Measurements from ENCODE around the gene RAB14.
"Not testable (repeated sequence)": the region's sequence is repeated elsewhere in the genome, so short reads cannot be mapped to it uniquely, and the experiment has no call there.

RAB14 gene

DNA sequence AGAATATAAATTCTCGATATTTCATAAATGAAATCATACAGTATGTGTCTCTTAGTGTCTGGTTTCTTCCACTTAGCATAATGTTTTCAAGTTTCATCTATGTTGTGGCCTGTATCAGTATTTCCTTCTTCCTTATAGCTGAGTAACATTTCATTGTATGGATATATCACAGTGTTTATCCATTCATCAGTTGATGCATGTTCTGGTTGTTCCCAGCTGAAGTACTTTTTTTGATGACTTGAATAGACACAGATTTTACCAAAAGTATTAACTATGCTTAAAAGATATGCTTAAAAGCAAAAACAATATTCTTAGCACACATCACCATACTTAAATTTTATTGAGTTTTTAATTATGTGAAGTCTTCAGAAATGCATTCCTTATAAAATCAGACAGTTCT is 12.7 kb downstream of the RAB14 start:
- no peak for DNase-seq

DNA sequence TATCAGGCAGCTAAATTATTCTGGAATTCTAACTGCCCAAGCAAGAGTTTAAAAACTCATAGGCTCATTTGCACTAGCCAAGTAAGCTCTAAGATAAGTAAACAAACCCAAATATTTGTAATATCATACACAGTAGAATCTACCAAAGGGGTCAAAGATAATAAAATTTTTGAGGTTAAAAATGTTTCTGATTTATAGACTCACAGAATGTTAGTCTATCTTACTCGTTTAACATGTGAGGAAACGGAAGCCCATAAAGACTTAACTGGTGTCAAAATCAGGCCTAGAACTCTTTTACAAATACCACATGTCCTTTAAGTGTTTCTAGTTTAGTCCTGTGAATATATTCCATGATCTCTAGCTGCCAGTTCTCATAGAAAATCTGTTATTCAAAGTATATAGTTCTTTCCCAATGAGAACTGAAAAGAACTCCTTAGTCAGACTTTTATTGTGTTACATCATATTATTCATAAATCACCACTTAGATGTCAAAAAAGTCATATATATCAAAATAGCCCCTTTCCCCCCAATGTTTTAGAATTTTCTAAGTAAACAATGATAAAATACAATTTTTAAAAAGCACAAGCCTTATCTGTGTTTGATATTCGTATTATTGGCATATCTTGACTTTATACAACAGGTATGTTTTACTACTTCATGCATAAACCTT is 13.9 kb downstream of the RAB14 start:
- no peak for DNase-seq

DNA sequence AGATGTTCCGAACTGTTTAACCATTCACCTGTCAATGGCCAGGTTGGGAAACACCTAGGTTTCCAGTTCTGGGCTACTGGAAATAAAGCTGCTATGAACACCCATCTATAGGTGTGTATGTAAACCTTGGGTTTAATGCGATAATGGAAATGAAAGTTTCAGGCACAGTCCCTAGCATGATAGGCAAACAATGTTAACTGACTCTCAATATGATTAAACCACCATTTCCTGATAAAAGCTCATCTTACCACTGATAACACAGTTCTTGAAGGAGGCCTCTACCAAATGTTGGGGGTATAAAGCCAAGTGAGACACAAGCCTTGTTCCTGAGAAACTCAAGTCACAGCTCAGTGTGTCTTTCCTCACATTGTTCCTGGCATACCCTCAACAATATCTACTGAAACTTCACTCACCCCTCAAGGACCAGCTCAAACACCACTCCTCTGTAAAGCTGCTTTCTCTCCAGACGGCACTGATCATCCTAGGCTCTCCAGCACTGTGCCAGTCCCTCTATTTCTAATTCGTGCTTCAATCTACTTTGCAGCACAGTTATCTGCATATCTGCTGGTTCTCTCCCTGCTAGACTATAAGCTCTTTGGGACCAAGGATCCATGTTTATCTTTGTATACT is 15.8 kb downstream of the RAB14 start:
- DNase-seq, result no peak

DNA sequence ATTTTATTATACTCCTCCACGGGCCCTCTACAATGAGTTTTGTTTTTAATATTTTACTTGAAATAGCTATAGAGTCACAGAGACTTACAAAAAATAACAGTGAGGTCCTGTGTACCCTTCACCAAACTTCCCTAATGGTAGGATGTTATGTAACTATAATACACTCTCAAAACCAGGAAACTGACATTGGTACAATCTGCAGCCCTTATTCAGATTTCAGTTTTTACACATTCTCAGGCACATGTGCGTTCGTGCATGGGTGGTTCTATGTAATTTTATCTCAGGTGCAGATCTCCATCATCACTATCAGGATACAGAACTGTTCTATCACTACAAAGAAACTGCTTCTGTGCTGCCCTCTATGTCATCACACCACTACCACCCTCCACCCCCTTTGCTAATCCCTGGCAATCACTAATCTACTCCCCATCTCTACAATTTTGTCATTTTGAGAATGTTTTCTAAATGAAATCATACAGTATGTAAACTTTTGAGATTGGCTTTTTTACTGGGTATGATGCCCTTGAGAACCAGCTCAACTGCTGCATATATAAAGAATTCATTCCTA is 16.4 kb downstream of the RAB14 start:
- no peak for DNase-seq

DNA sequence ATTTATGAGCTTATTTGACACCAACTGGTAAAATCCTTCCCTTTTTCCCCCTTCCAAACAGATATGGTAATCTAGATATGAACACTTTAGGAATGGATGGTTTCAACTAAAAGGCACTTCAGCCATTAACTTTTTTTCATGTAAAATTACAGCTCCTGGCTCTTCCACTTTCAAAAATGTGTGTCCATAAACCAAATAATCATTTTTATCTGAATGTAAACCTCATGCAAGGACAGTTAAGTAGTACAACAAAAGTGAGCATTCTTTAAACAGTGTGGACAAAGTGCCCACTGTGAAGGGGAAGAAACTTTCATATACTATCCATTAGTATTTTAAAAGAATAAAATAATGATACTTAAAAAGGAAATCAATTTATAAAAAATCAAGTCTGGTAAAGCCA is 17.2 kb downstream of the RAB14 start:
- DNase-seq, result no peak

DNA sequence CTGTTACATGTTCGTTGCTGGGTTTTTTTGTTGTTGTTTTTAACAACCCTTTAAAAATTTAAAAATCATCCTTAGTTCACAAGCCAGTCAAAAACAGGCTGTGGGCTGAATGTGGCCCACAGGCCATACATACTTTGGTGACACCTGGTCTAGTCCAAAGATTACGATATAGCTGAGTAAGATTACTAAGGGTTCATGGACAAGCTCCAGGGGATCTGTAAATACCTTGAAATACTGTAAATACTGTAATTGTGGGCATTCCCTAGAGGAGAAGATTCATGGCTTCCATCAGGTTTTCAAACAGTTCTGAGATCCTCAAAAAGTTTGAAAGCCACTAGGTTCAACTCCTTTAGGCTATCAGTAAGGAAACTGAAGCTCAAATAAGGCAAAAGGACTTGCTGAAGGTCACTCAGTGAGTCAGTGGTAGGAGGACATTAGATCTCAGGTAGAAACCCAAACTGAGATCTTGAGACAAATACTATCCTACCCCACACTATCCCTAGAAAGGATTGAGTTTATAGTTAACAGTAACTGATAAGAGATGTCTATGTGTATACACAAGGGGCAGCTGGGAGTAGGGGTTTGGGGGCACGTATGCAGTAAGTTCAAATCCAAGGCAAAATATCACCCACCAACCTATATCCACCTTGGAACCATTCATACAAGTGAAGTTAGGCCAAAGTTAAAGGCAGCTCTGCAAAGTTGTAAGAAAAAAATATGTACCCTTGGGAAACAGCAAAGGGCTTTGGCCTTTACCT is 17.8 kb downstream of the RAB14 start:
- no peak for DNase-seq

DNA sequence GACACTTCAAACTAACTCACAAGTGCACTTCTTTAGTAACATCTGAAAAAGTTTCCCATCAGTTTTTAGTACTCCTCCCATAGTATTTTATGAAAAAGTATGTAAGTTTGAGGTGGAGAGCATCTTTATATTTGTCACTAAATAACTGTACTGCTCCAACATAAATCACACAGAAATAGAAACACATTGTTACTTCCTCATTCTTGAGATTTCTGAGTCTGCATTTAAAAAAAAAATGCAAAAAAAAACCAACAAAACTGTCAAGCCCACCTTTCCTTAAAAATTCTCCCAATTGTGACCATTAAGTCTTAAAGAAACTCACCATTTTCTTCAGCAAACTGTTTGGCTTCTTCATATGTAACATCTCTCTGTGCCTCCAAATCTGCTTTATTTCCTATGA is 18.7 kb downstream of the RAB14 start:
- no peak for DNase-seq

DNA sequence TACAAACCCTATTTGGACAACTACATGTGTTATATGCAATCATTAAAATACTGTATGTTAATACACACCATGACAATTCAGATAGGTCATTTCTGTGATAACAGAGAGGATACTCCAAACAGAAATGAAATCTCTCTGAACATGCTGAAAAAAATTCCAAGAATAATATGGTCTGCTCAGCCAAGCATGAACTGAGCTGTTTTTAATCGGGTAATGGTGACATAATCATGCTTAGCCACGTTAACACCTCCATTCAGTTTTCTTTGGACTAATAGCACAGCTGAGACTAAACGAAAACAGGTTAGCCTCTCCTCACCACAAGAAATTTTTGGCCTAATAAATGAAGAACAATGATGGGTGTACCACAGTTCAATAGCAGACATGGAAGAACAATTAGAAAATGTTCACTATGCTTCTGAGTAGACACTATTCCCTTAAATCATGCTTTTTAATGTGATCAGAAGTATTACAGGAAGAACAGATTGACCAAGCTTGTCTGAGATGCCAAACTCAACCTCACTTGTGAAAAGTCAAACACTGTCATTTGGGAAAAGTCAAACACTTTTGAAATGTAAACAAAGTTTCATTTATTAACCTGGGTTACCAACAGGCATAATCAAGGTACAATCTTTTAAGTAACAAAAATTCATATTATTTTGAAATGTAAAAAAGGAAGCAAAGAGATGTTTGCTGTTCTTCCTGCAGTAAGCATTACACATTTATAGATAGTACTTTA is 19.4 kb downstream of the RAB14 start:
- no peak for DNase-seq

DNA sequence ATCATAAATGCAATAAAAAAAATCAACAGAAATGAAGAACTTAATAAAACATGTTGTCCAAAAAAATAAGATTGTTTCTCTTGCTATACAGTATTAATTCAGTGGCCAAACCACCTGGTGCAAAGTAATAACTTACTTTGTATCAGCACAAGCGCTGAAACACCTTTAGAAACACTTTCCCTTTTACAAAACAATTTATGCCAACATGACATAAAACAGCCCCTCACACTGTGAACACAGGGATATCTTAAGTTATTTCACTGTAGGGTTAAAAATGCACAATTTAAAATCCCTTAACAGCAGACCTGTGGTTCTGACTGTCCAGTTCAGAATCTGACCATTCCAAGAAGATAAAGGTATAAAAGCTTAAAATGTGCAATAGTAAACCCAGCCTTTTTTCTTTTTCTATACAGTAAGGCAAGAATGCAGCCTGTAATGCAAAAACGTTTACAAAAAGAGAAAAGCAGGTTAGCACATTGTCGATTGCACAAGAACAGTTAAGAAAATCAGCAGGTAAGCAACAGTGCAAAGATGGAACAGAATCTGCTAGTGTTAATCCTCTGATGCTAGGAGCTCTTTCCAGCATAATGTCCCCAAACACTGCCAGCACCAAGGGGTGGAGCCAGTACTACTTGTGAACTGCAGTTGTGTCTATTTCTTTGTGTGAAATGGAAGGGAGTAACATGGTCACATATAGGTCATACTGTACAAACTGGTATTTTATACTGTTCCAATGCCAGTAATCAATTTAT is 21.6 kb downstream of the RAB14 start:
- DNase-seq, result no peak

DNA sequence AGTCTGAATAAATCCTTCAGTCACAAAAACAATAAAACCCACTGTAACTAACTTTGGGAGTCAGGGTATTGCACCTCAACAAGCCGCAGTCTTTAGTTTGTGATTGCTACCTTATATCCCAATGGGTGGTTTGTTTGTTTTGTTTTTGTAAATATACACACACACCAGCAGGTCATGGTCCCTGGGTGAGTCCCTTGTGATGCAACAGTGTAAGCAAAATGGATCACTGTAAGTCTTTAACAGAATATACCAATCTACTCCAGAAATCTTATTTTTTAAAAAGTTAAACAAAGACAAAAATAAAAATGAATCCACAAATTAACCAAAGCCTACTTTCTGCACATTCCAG is 22.3 kb downstream of the RAB14 start:
- DNase-seq, result not testable (repeated sequence)

DNA sequence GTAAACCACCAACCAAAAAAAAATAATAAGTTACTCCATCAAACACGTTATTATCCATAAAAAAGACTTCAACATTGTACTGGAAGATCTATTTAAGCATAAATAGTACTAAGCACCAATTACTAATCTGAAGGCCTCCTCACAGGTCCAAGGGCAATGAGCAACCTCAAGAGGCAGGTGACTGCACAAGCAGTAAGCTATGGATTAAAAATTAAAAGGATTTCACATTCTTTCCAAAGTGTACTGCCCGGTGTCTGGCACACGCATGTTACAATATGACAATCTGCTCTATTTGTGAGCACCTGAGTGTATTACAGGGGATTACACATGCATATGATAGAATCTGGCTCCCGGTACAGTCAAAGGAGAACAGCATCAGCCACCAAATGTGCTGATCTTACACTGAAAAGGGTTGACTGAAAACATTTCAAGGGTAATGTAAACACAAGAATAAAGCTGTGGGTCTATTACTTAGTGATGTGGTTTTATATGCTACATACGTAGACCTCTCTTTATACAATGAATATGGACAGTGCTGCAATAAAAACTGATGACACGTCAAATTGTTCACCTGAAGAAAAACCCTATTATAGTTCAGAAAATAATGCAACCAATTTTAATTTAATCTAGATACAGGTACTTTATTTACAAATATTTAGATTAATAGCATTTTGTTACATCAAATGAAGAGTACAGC is 22.8 kb downstream of the RAB14 start:
- no peak for DNase-seq

DNA sequence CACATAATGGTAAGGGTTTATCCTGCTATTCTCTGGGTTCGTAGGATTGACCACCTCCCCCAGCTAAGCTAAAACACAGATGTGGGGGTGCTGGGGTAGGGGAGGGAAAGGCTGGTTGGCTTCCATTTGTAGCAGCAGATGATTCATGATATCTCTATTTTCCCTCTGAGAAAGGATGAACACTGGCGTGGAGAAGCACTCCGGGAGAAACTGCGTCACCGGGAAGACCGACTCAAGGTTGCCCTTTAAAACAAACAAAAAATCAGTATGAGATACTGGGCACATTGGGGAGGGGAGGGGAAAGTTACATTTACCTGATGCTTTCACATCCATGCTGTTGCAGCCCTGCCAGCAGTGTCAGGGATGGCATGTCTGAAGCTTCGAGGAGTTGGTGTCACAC is 28.2 kb downstream of the RAB14 start:
- DNase-seq, result no peak

DNA sequence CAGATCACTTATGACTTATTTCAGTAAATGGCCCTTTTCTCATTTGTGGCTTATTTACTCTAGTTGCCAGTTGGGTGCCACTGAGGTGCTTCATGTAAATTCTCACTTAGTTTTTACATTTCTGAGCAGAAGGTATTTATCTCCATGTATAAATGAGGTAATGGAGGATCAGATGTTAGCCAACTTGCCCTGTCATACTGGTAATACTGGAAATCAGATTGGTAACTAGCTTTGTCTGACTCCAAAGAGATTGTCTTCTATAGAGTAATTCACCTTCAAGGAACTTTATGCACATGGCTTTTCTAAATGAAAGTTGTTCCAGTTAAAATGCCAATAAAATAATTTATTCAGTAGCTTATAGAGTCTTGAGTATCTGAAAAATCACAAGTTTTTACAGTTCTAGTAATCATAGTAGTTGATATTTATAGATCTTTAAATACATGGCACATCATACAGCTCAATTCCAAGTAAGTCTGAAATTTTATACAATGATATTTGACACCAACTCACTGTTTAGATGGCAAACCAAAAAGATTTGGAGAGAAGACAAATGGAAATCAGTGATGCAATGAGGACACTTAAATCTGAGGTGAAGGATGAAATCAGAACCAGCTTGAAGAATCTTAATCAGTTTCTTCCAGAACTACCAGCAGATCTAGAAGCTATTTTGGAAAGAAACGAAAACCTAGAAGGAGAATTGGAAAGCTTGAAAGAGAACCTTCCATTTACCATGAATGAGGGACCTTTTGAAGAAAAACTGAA is 28.8 kb downstream of the RAB14 start:
- no peak for DNase-seq

DNA sequence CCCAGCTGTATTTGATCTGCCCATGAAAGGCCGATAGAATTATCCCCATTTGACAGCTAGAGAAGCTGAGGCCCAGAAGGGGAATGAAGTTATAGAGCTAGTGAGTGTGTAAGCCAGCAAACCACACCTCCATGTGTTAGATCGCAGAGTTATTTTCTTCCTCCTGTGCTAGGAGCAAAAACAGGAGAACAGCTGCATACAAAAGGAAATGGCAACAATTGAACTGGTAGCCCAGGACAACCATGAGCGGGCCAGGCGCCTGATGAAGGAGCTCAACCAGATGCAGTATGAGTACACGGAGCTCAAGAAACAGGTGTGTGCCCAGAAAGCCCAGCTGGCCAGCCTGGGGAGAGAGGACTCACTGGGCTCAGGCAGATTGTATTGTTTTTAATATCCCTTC is 30.4 kb downstream of the RAB14 start:
- DNase-seq, result no peak

DNA sequence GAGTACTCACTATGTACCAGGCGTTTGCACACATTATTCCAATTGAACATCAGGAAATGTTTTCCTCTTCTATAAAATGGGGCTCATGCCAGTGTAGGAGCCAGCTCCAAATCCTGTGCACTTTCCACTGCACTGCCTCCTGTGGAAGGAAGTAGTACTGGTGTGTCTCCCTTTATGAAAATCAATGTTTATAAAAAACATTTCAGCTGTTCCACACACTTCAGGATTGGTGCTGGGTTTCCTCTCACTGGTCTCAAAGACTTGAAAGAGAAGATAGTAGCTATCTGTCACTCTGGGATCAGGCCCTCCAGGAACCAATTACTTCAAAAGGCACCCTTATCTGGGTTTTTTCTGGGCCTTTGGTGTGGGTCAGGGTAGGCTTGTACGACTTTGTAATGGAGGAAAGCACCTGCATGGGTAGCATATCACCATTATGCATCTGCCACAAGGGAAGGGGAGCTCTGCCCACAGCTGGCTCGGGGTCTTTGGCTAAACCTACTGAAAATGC is 32.5 kb downstream of the RAB14 start:
- no peak for DNase-seq

DNA sequence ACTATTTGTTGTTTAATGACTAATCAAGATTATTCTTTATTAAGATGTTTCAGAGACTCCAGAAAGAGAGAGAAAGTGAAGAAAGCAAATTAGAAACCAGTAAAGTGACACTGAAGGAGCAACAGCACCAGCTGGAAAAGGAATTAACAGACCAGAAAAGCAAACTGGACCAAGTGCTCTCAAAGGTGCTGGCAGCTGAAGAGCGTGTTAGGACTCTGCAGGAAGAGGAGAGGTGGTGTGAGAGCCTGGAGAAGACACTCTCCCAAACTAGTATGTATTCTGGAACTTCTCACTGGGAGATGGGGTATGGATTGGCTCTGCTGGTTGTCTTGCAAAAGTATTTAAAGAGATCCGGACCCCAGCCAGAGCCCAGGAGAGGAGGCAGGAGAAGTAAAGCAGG is 33.6 kb downstream of the RAB14 start:
- no peak for DNase-seq

DNA sequence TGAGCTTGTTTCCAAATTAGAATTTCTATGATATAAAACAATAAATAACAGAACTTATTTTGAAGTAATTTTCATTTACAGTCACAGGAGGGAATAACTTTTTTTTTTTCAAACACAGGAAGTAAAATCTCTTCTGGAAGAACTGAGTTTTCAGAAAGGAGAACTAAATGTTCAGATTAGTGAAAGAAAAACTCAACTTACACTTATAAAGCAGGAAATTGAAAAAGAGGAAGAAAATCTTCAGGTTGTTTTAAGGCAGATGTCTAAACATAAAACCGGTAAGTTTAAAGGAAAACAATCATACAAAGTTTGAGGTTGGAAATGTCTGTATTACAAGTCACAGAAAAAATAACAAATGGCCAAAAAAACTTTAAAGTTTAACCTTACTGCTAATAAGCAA is 41.6 kb downstream of the RAB14 start:
- DNase-seq, result no peak

DNA sequence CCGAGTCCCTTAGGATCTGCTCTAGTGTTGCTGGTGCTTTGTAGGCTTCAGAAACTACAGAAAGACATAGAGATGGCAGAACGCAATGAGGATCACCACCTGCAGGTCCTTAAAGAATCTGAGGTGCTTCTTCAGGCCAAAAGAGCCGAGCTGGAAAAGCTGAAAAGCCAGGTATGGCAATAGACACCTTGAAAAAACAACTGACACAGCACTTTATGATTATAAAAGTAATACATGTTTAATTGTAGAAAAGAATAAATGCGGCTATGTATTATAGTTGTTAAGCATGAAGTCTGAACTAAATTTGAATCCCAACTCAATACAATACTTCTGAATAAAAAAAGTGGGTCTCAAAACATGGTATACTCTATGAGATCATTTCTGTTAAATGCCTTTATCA is 43.7 kb downstream of the RAB14 start:
- DNase-seq, result no peak

DNA sequence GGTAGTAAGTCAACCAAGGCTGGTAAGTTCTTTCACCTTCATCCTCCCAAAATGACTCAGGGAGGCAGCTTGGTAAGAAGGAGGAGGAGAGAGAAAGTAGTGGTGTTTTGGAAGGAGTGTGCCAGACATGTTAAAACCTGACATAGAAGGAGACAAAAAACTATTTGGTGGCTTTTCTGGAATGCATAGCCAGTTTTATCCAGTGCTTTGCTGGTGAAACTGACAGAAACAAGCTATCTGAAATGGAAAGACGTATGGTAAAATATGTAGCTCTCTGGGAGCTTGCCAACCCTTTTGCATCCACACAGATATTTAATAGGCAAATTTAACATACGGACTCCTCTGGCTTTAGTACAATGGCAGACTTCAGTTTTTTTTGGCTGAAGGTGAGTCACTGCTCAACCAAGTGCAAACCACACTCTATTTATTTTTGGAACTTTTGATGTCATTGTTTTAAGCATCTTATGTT is 45.4 kb downstream of the RAB14 start:
- no peak for DNase-seq

DNA sequence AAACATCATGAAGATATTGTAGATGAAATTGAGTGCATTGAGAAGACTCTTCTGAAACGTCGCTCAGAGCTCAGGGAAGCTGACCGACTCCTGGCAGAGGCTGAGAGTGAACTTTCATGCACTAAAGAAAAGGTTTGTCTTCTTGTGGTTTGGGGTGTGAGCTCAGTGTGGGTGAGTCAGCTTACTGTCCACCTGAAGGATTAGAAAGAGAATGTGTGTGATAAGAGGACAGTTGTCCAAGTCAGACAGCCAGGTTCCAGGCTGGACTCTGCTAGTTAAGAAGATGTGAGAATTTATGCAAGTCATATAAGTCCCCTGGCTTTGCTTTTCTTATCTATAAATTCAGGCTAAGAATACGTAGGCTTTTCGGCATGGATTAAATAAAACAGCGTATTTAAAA is 46.9 kb downstream of the RAB14 start:
- no peak for DNase-seq

DNA sequence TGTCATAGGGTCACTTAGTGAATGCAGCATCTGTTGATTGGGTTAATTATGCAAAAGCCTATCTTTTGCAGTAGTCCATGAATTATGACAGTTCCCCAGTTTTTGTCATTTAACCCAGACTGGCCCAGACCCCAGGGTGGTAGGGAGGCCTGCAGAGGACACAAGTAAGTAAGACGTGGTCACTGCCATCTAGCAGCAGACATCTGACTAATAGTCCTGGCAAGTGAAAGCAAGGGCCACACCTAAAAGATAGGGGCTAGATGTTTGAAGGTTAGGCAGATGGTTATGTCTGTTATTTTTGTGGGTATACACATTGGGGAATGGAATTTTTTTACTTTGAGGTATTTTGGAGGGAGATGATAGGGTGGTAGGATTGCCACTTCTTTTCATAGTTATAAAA is 48.0 kb downstream of the RAB14 start:
- no peak for DNase-seq

All from NCI-H2081 treated with DMSO at 0.1 percent for 48 hours (cell line).